ENCODE data around the gene TLCD1.

Gene TLCD1

GRCh38 chr17:28726226-28726626 is at the start of gene TLCD1:
Gene TLCD1, minus strand, starts transcription at chr17:28726233. Its CDS starts 136 bp downstream, at chr17:28726097.
- TF ChIP-seq CTCF (IDR thresholded peaks at IDR 0.05; ENCODE audit: control insufficient read depth, extremely low read depth, insufficient read depth): no peak
- H3K4me3 ChIP-seq (ENCODE audit: low read depth, low read length): peak within 1 kb of the TSS; percentile 81
- DNase-seq (ENCODE audit: low read depth): no peak

DNA sequence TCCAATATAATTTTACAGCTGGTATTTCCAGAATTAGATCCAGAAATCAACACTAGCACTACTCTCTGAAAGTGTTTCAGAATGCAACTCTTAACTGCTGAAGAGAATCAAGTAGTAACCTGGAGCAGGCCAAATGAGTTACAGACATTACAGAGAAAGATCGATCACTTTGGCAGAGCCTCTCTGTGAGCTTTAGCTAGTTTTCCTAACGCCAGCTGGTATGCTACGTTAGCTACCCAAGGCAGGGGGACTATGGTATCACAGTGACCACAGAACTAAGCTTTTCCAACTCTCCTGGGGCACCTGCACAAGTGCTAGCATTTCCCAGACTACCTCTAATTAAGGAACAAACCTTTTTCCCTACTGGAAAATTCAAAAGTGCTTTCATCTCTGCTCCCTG is 48.2 kb upstream of the TLCD1 start:
- DNase-seq (ENCODE audit: low read depth): no peak
- no peak for TF ChIP-seq CTCF (IDR thresholded peaks at IDR 0.05; ENCODE audit: control insufficient read depth, extremely low read depth, insufficient read depth)
- H3K4me3 ChIP-seq (ENCODE audit: low read depth, low read length): no peak overlapping the region

DNA sequence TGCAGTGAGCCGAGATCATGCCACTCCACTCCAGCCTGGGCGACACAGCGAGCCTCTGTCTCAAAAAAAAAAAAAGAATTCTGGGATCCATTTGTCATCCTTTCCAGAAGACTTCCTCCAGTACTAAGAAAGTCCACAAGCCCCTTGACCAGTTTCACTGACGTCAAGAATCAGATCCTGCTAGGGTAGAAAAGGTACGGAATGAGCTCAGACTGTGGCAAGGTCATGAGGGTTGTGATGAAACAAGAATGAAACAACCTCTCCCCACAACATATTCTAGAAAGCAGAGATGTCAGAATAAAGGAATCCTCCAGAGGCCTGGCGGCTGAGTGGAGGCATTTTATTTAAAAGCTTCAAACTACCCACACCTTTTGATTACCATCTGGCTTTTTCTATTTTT is 47.7 kb upstream of the TLCD1 start:
- no peak for TF ChIP-seq CTCF (IDR thresholded peaks at IDR 0.05; ENCODE audit: control insufficient read depth, extremely low read depth, insufficient read depth)
- no peak for DNase-seq (ENCODE audit: low read depth)
- no peak overlapping the region for H3K4me3 ChIP-seq (ENCODE audit: low read depth, low read length)

DNA sequence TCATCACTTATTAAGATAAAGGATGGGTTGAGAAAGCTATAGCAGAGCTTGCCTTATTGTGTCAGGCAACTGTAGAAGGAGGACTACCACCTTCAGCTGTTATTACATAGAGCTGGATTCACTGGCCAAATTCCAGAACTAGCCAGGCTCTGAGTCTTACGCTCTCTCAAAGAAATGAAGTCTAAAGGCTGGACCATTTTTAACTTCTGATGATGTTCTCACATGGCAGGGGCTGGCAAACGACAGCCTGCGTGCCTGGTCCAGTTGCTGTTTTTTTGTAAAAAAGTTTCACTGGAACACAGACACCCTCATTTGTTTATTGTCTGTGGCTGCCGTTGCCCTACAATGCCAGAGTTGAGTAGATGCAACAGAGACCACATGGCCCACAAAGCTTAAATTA is 39.0 kb upstream of the TLCD1 start:
- DNase-seq (ENCODE audit: low read depth): no peak
- no peak for TF ChIP-seq CTCF (IDR thresholded peaks at IDR 0.05; ENCODE audit: control insufficient read depth, extremely low read depth, insufficient read depth)
- no peak overlapping the region for H3K4me3 ChIP-seq (ENCODE audit: low read depth, low read length)

GRCh38 chr17:28763804-28764266 is 37.8 kb upstream of the TLCD1 start:
- H3K4me3 ChIP-seq (ENCODE audit: low read depth, low read length): no peak overlapping the region
- peak; percentile 93 for DNase-seq (ENCODE audit: low read depth)
- TF ChIP-seq CTCF (IDR thresholded peaks at IDR 0.05; ENCODE audit: control insufficient read depth, extremely low read depth, insufficient read depth): peak; percentile 79

DNA sequence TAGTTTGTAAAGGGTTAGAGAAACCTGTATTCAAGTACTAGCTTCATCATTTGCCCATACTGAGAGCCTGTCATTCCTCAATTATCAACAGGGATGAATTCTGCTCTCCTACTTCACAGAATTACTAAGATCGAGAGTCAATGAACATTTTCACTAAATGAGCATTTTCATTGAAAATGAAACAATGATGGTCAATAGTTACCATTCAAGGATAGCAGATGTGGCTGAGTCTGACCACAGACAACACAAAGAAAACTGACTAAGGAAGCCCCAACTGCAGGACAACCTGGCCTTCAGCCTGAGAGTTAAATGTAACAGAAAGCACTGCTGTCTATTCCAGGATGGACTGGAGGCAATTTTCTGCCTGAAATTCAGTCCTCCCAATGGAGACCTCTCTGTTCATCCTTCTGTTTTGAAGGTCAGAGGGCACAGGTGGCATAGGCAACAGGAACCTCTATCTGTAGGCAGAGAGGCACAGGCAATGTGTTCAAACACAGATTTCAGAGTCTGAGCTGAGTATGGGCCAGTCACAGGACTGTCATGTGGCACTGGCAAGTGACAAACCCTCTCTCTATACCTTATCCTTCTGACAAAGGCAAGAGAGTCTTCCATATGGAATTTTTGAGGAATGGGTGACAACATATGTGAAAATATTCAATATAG is 37.2 kb upstream of the TLCD1 start:
- DNase-seq (ENCODE audit: low read depth): no peak
- no peak for TF ChIP-seq CTCF (IDR thresholded peaks at IDR 0.05; ENCODE audit: control insufficient read depth, extremely low read depth, insufficient read depth)
- no peak overlapping the region for H3K4me3 ChIP-seq (ENCODE audit: low read depth, low read length)
